Right renal cortex interstitium (tissue), 3 donors: ENCODE data around the gene GLMN. TPM values are rescaled to one million over a fixed set of nuclear protein-coding genes. Genes with fewer than 3 reads are reported as not detected.

Experiments
- DNase-seq, 3 donors: peaks; one replicate each; pipeline ENCODE4 v3.0.0-alpha.2; 2013; ENCODE audit warnings: low read depth in 3 of 3, low spot score in 2 of 3
- polyA plus RNA-seq, 3 donors: library from polyadenylated mRNA; unstranded; fragments of 120-200 nt; gene quantifications; one replicate each; pipeline ENCODE4 v1.2.1, GENCODE V29; 2013; ENCODE audit not compliant: insufficient read length in 3 of 3

The GLMN gene
- polyA plus RNA-seq, 3 donors = 19.6 to 20.6 (median 20.3) TPM

DNA sequence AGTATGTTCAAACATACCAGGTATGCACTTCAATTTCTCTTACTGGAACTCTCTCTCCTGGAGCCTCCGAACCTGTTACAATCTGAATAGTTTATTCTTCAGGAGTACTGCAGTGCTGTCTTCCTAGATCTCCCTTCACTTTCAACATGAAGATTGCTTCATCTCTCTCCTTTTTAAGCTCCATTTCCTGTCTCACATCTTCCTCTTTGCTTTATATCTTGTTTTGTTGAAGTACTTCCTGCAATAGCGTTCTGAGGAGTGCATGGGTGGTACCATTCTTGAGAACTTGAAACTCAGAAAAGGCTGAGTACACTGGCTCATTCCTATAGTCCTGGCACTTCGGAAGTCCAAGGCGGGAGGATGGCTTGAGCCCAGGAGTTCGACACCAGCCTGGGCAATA lies 96.8 kb downstream of the GLMN start:
- no peak for DNase-seq

Other genes with a start within 250 kb of the GLMN start
- 1 to 10 TPM in 1 of 3 donors, under 1 TPM in 2; 0.53 to 1.4 (median 0.62) TPM for gene SETSIP, start 223.6 kb downstream of the GLMN start, polyA plus RNA-seq
- gene BTBD8, start 218.6 kb downstream of the GLMN start, polyA plus RNA-seq = 1 to 10 TPM; 6.4 to 8.2 (median 6.9) TPM
- under 1 TPM in 2 of 3 donors, not detected in 1; 0.19 to 0.25 TPM for gene C1orf146, start 81.1 kb downstream of the GLMN start, polyA plus RNA-seq
- 10 to 100 TPM; 30.3 to 36.0 (median 34.2) TPM for gene RPAP2, start 72 bp upstream of the GLMN start, polyA plus RNA-seq
- gene GFI1, start 187.9 kb upstream of the GLMN start, polyA plus RNA-seq = under 1 TPM; 0.14 to 0.30 (median 0.26) TPM